BJ (cell line): ENCODE results near the gene UBL7. TPM values are rescaled to one million over a fixed set of nuclear protein-coding genes. Genes with fewer than 3 reads are reported as not detected.

ENCODE experiments used
- CTCF ChIA-PET: fragments of 350-600 bp; formaldehyde crosslinking; extraction: SDS; loops from one replicate; lab custom pipeline; 2021; ENCODE audit warnings: antibody characterized with exemption, inconsistent platforms; lab: Yijun Ruan, JAX
- POLR2A ChIA-PET: fragments of 300-600 bp; sonication (Branson Sonifier 250); formaldehyde crosslinking; extraction: SDS; loops from one replicate; lab custom pipeline; 2021; ENCODE audit warnings: antibody characterized with exemption; lab: Charles Lee
- DNase-seq: peaks from one replicate; pipeline ENCODE4 v3.0.0-alpha.2; 2011; ENCODE audit warnings: low read depth
- H3K27me3 ChIP-seq: 2 replicates; pipeline ENCODE4 v1.6.0; 2011; ENCODE audit warnings: low read length; ENCODE audit not compliant: control insufficient read depth, insufficient read depth
- H3K36me3 ChIP-seq: 2 replicates; pipeline ENCODE4 v1.5.1; 2011; ENCODE audit warnings: low read length; ENCODE audit not compliant: control insufficient read depth, insufficient read depth
- H3K4me3 ChIP-seq: 2 replicates; pipeline ENCODE4 v1.5.1; 2011; ENCODE audit warnings: low read depth, mild to moderate bottlenecking, control low read depth, low read length
- CTCF ChIP-seq: IDR thresholded peaks from 2 replicates; pipeline ENCODE4 v1.5.1; 2011; ENCODE audit warnings: low read depth, mild to moderate bottlenecking, control low read depth, inconsistent platforms, low read length, moderate library complexity; ENCODE audit not compliant: insufficient read depth
- polyA plus RNA-seq: library from polyadenylated mRNA; depleted of rRNA; stranded (reverse); fragments of >200 nt; gene quantifications from 2 replicates; pipeline ENCODE4 v1.2.3, GENCODE V29; 2011

Gene UBL7
- polyA plus RNA-seq, 1 experiment, result 87.3 TPM

DNA sequence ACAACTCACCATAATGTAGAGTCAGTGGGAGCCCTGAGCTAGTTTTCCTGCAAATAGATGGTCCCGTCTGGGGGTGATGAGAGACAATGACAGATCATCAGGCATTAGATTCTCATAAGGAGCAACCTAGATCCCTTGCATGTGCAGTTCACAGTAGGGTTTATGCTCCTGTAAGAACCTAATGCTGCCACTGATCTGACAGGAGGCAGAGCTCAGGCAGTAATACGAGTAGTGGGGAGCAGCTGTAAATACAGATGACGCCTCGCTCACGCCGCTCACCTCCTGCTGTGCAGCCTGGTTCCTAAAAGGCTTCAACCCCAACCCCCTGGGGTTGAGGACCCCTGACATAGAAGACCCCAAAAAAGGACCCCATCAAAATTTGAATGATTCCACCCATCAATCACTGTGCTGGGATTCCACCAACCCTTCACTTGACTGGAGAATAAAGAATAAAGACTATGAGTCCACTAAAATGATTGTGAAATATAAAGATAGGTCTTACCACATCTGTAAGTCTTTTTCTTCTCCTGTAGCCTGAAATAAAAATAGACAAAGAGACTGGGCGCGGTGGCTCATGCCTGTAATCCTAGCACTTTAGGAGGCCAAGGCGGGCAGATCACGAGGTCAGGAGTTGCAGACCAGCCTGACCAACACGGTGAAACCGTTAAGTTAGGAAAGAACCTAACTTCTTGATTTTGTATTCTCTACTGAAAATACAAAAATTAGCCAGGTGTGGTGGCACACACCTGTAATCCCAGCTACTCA lies 9.9 kb upstream of the UBL7 start:
- Histone ChIP-seq H3K36me3 (no peaks in the 10 kb centered on the region), H3K27me3 (no peaks in the 10 kb centered on the region), H3K4me3 (no peak overlapping the region)
- ChIA-PET CTCF (interaction anchor here (1.2 kb wide), 1 partner anchor 16 kb away, joined by 3 read pairs; no protein-coding TSS in a partner anchor), POLR2A (no interaction called here)
- no peak for TF ChIP-seq CTCF
- no peak for DNase-seq

- POLR2A ChIA-PET, result interaction anchor here (0.6 kb wide), 1 partner anchor 39 kb away, joined by 3 read pairs; no protein-coding TSS in a partner anchor
- H3K27me3 ChIP-seq, result no peaks in the 10 kb centered on the region
- no peak for TF ChIP-seq CTCF
- CTCF ChIA-PET, result interaction anchor here (0.8 to 1.4 kb wide), 3 partner anchors 14 to 93 kb away, joined by 4 to 8 read pairs (median 4); no protein-coding TSS in a partner anchor
- H3K4me3 ChIP-seq, result no peak overlapping the region
- no peak for DNase-seq
- H3K36me3 ChIP-seq, result no peaks in the 10 kb centered on the region
Measured at GRCh38 chr15:74468341-74469032, 7.5 kb upstream of the UBL7 start.

DNA sequence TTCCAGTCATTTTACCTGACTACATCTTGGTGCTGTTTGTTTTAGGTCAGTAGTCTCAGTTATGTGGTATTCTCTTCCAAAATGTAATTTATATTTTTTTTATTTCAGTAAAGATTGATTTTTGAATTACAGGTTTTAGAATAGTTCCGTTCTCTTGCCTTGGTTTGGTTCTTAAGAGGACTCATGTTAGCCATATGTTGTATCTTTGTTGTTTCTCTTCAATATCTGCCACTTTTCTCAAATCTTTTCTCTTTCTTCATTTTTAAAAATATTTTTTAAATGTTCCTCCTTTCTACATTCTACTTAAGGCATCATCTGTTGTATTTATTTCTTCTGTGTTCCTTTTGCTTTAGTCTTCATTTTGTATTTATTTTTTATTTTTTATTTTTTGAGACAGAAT lies 5.6 kb upstream of the UBL7 start:
- H3K36me3 ChIP-seq, result no peaks in the 10 kb centered on the region
- no peak for DNase-seq
- no peak for TF ChIP-seq CTCF
- ChIA-PET CTCF (no interaction called here), POLR2A (no interaction called here)
- H3K27me3 ChIP-seq, result no peaks in the 10 kb centered on the region
- H3K4me3 ChIP-seq, result no peak overlapping the region

DNA sequence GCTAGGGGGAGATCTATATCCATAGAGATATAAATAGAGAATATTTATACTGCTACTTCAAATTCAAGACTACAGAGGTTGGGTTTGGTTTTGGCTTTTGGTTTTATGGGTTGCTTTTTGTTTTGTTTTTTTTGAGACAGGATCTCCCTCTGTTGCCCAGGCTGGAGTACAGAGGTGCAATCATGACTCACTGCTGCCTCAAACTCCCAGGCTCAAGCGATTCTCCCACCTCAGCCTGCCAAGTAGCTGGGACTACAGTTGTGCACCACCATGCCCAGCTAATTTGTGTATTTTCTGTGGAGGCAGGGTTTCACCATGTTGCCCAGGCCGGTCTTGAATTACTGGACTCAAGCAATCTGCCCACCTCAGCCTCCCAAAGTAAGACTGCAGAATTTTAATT lies 3.9 kb upstream of the UBL7 start:
- CTCF ChIA-PET, result interaction anchor here (0.7 to 1.2 kb wide), 3 partner anchors 15 to 567 kb away, joined by 3 to 5 read pairs (median 4); no protein-coding TSS in a partner anchor
- POLR2A ChIA-PET, result no interaction called here
- no peak for TF ChIP-seq CTCF
- no peaks in the 10 kb centered on the region for H3K36me3 ChIP-seq
- H3K27me3 ChIP-seq, result no peaks in the 10 kb centered on the region
- no peak overlapping the region for H3K4me3 ChIP-seq
- no peak for DNase-seq

DNA sequence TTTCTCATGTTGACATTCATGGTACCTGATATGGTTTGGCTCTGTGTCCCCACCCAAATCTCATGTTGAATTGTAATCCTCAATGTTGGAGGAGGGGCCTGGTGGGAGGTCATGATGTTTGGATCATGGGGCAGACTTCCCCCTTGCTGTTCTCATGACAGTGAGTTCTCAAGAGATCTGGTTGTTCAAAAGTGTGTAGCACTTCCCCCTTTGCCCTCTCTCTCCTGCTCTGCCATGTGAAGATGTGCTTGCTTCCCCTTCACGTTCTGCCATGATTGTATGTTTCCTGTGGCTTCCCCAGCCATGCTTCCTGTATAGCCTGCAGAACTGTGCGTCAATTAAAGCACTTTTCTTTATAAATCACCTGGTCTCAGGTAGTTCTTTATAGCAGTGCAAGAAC lies 3.3 kb upstream of the UBL7 start:
- CTCF ChIA-PET, result interaction anchor here (0.7 to 1.2 kb wide), 3 partner anchors 16 to 566 kb away, joined by 3 to 5 read pairs (median 4); no protein-coding TSS in a partner anchor
- POLR2A ChIA-PET, result no interaction called here
- no peaks in the 10 kb centered on the region for H3K36me3 ChIP-seq
- no peak overlapping the region for H3K4me3 ChIP-seq
- no peak for DNase-seq
- TF ChIP-seq CTCF, result no peak
- no peaks in the 10 kb centered on the region for H3K27me3 ChIP-seq
